Measurements from ENCODE around the gene SAA4.

DNA sequence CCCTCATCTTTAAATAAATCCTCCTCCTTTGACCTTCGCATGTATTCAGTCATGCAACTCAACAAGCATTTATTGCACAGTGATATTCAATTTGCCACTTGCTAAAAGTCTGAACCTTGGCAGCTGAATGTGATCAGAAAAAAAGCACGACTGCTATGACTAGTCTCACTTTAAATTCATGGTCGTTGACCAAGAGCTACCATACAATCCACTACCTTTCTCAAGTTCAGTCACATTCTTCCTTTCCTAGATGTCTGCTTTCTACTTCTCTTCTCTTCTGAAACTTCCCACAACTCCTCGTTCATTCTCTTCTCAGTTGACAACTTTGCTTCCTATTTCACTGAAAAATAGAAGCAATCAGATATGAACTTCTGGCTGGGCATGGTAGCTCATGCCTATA, 27.4 kb upstream of the SAA4 start:
- TF ChIP-seq, protein P1, sequence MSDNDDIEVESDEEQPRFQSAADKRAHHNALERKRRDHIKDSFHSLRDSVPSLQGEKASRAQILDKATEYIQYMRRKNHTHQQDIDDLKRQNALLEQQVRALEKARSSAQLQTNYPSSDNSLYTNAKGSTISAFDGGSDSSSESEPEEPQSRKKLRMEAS (IDR thresholded peaks at IDR 0.05) = no peak
- TF ChIP-seq FOXM1 (IDR thresholded peaks at IDR 0.05; ENCODE audit: borderline replicate concordance, low read depth) = no peak
